Measurements from ENCODE around the gene ZMYND8.
"Not testable (repeated sequence)": the region's sequence is repeated elsewhere in the genome, so short reads cannot be mapped to it uniquely, and the experiment has no call there.

GRCh38 chr20:47374121-47374520 is 17.6 kb upstream of the ZMYND8 start:
- TF ChIP-seq, protein P1, sequence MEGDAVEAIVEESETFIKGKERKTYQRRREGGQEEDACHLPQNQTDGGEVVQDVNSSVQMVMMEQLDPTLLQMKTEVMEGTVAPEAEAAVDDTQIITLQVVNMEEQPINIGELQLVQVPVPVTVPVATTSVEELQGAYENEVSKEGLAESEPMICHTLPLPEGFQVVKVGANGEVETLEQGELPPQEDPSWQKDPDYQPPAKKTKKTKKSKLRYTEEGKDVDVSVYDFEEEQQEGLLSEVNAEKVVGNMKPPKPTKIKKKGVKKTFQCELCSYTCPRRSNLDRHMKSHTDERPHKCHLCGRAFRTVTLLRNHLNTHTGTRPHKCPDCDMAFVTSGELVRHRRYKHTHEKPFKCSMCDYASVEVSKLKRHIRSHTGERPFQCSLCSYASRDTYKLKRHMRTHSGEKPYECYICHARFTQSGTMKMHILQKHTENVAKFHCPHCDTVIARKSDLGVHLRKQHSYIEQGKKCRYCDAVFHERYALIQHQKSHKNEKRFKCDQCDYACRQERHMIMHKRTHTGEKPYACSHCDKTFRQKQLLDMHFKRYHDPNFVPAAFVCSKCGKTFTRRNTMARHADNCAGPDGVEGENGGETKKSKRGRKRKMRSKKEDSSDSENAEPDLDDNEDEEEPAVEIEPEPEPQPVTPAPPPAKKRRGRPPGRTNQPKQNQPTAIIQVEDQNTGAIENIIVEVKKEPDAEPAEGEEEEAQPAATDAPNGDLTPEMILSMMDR (conservative IDR thresholded peaks at IDR 0.05; ENCODE audit: low read depth, low read length) = not testable (repeated sequence)
- TF ChIP-seq EZH2phosphoT487 (IDR thresholded peaks at IDR 0.05; ENCODE audit: borderline replicate concordance, low read length); EZH2 (IDR thresholded peaks at IDR 0.05; ENCODE audit: low read length, unreplicated experiment): not testable (repeated sequence)
